HG03139 (cell line): ENCODE measurements around the gene UBQLN1.
A peak's percentile ranks its signal among the peaks of the same experiment; 100 is the strongest.
"Not testable (repeated sequence)": the region's sequence is repeated elsewhere in the genome, so short reads cannot be mapped to it uniquely, and the experiment has no call there.

Source experiments
- ATAC-seq: cut with Tn5 transposase; IDR thresholded peaks from one replicate; pipeline ENCODE4 v1.9.1; 2021; ENCODE audit not compliant: unreplicated experiment

The UBQLN1 gene

GRCh38 chr9:83636813-83637212, 70.9 kb downstream of the UBQLN1 start:
- no peak for ATAC-seq

- ATAC-seq = no peak
These were observed 74.1 kb downstream of the UBQLN1 start for GRCh38 chr9:83633676-83634075.

GRCh38 chr9:83633255-83633654, 74.5 kb downstream of the UBQLN1 start:
- ATAC-seq = peak; percentile 73

GRCh38 chr9:83630938-83631457, 76.8 kb downstream of the UBQLN1 start:
- no peak for ATAC-seq

- ATAC-seq = no peak
These were observed 78.2 kb downstream of the UBQLN1 start for GRCh38 chr9:83629433-83630104.

- no peak for ATAC-seq
These were observed 79.2 kb downstream of the UBQLN1 start for GRCh38 chr9:83628540-83628939.

GRCh38 chr9:83625178-83625577, 82.6 kb downstream of the UBQLN1 start:
- ATAC-seq = no peak

- peak; percentile 15 for ATAC-seq
These were observed 84.1 kb downstream of the UBQLN1 start for GRCh38 chr9:83623679-83624076.

- ATAC-seq = peak; percentile 77
These were observed 84.6 kb downstream of the UBQLN1 start, which contains the start of gene IDNK for GRCh38 chr9:83622939-83623678. TSS of gene IDNK (plus strand) at chr9:83623143. CDS start at chr9:83623172, 29 bp downstream.

- ATAC-seq = peak; percentile 41
These were observed 85.3 kb downstream of the UBQLN1 start for GRCh38 chr9:83622433-83622938.

- no peak for ATAC-seq
These were observed 86.7 kb downstream of the UBQLN1 start for GRCh38 chr9:83620841-83621636.

- ATAC-seq = no peak
These were observed 90.5 kb downstream of the UBQLN1 start for GRCh38 chr9:83617299-83617698.

- ATAC-seq = not testable (repeated sequence)
These were observed 94.5 kb downstream of the UBQLN1 start for GRCh38 chr9:83613298-83613697.
